Keratinocyte (primary cell): ENCODE results near the gene ZNF285. TPM values are rescaled to one million over a fixed set of nuclear protein-coding genes. Genes with fewer than 3 reads are reported as not detected.

Experiments used
- DNase-seq: peaks from one replicate; pipeline ENCODE4 v3.0.0-alpha.2; 2011; ENCODE audit warnings: low read depth, missing footprints, low spot score
- FAIRE-seq: peaks from 2 replicates; lab custom pipeline; 2011; peaks lifted over from hg19 to GRCh38; lab: Jason Lieb, UNC
- H2AFZ ChIP-seq: 2 replicates; pipeline ENCODE4 v1.6.0; 2012; ENCODE audit warnings: low read length, control low read depth, inconsistent platforms; ENCODE audit not compliant: control insufficient read depth
- H3K27ac ChIP-seq: 2 replicates; pipeline ENCODE4 v1.5.1; 2011; ENCODE audit warnings: low read length; ENCODE audit not compliant: control insufficient read depth, insufficient read depth
- H3K27me3 ChIP-seq: 3 replicates; pipeline ENCODE4 v1.6.0; 2011; ENCODE audit warnings: low read length; ENCODE audit not compliant: control insufficient read depth, insufficient read depth; ENCODE audit errors: extremely low read depth
- H3K36me3 ChIP-seq, 2 experiments: 2 replicates in 1 of 2; 3 replicates in 1 of 2; pipeline ENCODE4 v1.5.1; 2011; ENCODE audit warnings: low read length in 2 of 2, mild to moderate bottlenecking in 1 of 2; ENCODE audit not compliant: control insufficient read depth in 2 of 2, insufficient read depth in 2 of 2; ENCODE audit errors: extremely low read depth in 1 of 2
- H3K4me1 ChIP-seq: 3 replicates; pipeline ENCODE4 v1.5.1; 2011; ENCODE audit warnings: low read length; ENCODE audit not compliant: control insufficient read depth, insufficient read depth; ENCODE audit errors: extremely low read depth
- H3K4me2 ChIP-seq: 3 replicates; pipeline ENCODE4 v1.6.0; 2011; ENCODE audit warnings: low read depth, low read length; ENCODE audit not compliant: control insufficient read depth, insufficient read depth; ENCODE audit errors: extremely low read depth
- H3K4me3 ChIP-seq, 3 experiments: fragments of 200-600 bp in 1 of 3; sonication (generic) in 1 of 3; 2 replicates in 2 of 3; 3 replicates in 1 of 3; pipeline ENCODE4 v1.5.1; 2011 to 2016; ENCODE audit warnings: low read length in 3 of 3, mild to moderate bottlenecking in 3 of 3, control low read depth in 2 of 3, inconsistent platforms in 1 of 3, low read depth in 1 of 3, mixed read lengths in 1 of 3, mixed run types in 1 of 3, moderate library complexity in 1 of 3; ENCODE audit not compliant: control insufficient read depth in 2 of 3, insufficient read depth in 2 of 3; ENCODE audit errors: extremely low read depth in 1 of 3
- H3K79me2 ChIP-seq: 2 replicates; pipeline ENCODE4 v1.6.0; 2012; ENCODE audit warnings: low read length; ENCODE audit not compliant: control insufficient read depth, insufficient read depth
- H3K9ac ChIP-seq: 3 replicates; pipeline ENCODE4 v1.6.0; 2011; ENCODE audit warnings: low read length; ENCODE audit not compliant: control insufficient read depth, insufficient read depth; ENCODE audit errors: extremely low read depth
- H3K9me1 ChIP-seq: 3 replicates; pipeline ENCODE4 v1.6.0; 2011; ENCODE audit warnings: low read length; ENCODE audit not compliant: control insufficient read depth, insufficient read depth; ENCODE audit errors: extremely low read depth
- H3K9me3 ChIP-seq: 2 replicates; pipeline ENCODE4 v1.5.1; 2012; ENCODE audit warnings: low read depth, low read length; ENCODE audit not compliant: control insufficient read depth
- H4K20me1 ChIP-seq: 3 replicates; pipeline ENCODE4 v1.6.0; 2011; ENCODE audit warnings: low read length; ENCODE audit not compliant: control insufficient read depth, insufficient read depth; ENCODE audit errors: extremely low read depth
- EZH2 ChIP-seq: IDR thresholded peaks from one replicate; pipeline ENCODE4 v1.6.1; 2012; ENCODE audit warnings: inconsistent platforms, mild to moderate bottlenecking, low read length, moderate library complexity
- dilution Hi-C: fragments of 300-500 bp; cut with MboI; formaldehyde crosslinking; loops from one replicate; pipeline ENCODE4 v1.7.0; 2020; ENCODE audit warnings: low sequenced_read_pairs; ENCODE audit not compliant: extremely low pct_ligation_motif_present
- polyA minus RNA-seq, 3 experiments: library from RNA; depleted of rRNA, polyadenylated mRNA; stranded (reverse); fragments of >200 nt; gene quantifications; 1 replicate in 1 of 3; 2 replicates in 1 of 3; 3 replicates in 1 of 3; pipeline ENCODE4 v1.2.3, GENCODE V29; 2011
- polyA plus RNA-seq, 5 experiments: library from polyadenylated mRNA; depleted of rRNA in 3 of 5; stranded (reverse) in 3 of 5; stranded (forward) in 1 of 5; unstranded in 1 of 5; fragments of >200 nt; gene quantifications; 1 replicate in 1 of 5; 2 replicates in 3 of 5; 3 replicates in 1 of 5; pipeline versions ENCODE4 v1.2.1 to v1.2.3, GENCODE V29; 2011 to 2012; ENCODE audit warnings: missing spikeins in 2 of 5, low read depth in 1 of 5, low replicate concordance in 1 of 5
- TF ChIP-seq, protein P1 (sequence below), 3 experiments: IDR thresholded peaks in 1 of 3; conservative IDR thresholded peaks in 1 of 3; optimal IDR thresholded peaks in 1 of 3; 2 replicates in 2 of 3; 3 replicates in 1 of 3; pipeline versions ENCODE3 to v1.5.1; 2011; ENCODE audit warnings: low read length in 3 of 3, mild to moderate bottlenecking in 3 of 3, moderate library complexity in 2 of 3, control low read depth in 1 of 3, inconsistent platforms in 1 of 3; ENCODE audit not compliant: insufficient read depth in 2 of 3; ENCODE audit errors: extremely low read depth in 1 of 3

ZNF285 gene
- polyA plus RNA-seq: 1.1 to 1.7 TPM (median 1.6 TPM) in 3 replicates
- polyA plus RNA-seq (2011; ENCODE audit: low read depth): 1.2 TPM
- 0.55 and 1.3 TPM in 2 replicates for polyA plus RNA-seq (2011; cell fraction: cytosol; rRNA removed)
- 2.0 and 3.2 TPM in 2 replicates for polyA plus RNA-seq (2011; cell fraction: nucleus; rRNA removed)
- polyA plus RNA-seq (2012; ENCODE audit: low replicate concordance): 0.88 and 2.0 TPM in 2 replicates
- polyA minus RNA-seq: 0.13 to 2.1 TPM (median 1.5 TPM) in 3 replicates
- not detected for polyA minus RNA-seq (2011; cell fraction: cytosol; rRNA and poly(A)+ RNA removed)
- 1.3 and 2.3 TPM in 2 replicates for polyA minus RNA-seq (2011; cell fraction: nucleus; rRNA and poly(A)+ RNA removed)

DNA sequence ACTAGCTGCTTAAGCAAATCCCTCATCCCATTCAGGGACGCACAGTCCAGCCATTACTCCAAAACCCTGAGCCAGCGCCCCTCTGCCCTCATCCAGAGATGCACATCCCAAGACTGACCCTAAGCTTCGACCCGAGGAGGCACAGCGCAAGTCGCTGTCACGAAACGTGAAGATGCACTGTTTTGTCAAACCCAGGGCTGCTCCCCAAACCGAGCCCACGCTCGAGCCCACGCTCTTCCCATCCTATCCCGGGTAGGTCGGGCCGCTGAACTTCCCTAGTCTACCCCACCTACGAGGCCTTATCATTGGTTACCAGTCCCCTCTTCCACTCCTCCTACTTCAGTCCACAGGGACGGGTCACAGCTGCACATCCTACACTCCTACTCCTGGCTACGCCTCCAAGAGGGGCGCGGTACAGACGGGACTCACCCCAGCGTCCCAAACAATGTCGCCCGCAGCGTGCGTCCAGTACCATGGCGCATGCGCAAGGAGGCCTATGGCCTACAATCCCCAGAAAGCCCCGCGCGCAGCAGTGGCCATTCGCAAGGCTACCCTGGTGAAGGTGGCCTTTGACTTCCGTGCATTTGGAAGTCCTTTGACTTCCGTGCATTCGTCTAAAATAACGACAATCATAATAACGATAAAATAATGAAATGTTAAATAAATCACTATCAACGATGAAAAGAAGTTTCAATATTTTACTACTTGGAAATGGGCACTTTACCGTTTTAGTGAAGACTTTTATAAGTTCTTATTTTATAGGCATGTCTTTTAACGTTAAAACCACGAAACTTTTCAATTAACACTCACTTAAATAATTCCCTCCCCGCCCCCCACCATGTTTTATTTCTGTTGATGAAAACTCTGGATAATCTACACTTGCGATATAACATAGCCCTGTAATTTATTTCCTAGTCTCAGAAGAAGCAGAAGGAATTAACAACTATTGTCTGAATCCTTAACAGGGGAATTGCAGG lies at the start of gene ZNF285:
Gene ZNF285, minus strand, starts transcription at position 470 of the 977 bp plus-strand sequence. CDS start 4,395 bp downstream, outside the sequence.
- no peaks in the 10 kb centered on the region for H3K27me3 ChIP-seq
- H3K9me1 ChIP-seq: no peaks in the 10 kb centered on the region
- H3K9ac ChIP-seq: peak within 1 kb of the TSS; percentile 42
- H3K79me2 ChIP-seq: no peaks in the 10 kb centered on the region
- H2AFZ ChIP-seq: peak within 1 kb of the TSS; percentile 91
- H3K36me3 ChIP-seq: no peaks in the 10 kb centered on the region
- no peaks in the 10 kb centered on the region for H4K20me1 ChIP-seq
- H3K4me2 ChIP-seq: peak within 1 kb of the TSS; percentile 68
- TF ChIP-seq, protein P1, sequence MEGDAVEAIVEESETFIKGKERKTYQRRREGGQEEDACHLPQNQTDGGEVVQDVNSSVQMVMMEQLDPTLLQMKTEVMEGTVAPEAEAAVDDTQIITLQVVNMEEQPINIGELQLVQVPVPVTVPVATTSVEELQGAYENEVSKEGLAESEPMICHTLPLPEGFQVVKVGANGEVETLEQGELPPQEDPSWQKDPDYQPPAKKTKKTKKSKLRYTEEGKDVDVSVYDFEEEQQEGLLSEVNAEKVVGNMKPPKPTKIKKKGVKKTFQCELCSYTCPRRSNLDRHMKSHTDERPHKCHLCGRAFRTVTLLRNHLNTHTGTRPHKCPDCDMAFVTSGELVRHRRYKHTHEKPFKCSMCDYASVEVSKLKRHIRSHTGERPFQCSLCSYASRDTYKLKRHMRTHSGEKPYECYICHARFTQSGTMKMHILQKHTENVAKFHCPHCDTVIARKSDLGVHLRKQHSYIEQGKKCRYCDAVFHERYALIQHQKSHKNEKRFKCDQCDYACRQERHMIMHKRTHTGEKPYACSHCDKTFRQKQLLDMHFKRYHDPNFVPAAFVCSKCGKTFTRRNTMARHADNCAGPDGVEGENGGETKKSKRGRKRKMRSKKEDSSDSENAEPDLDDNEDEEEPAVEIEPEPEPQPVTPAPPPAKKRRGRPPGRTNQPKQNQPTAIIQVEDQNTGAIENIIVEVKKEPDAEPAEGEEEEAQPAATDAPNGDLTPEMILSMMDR (optimal IDR thresholded peaks at IDR 0.05 in 1 of 3, IDR thresholded peaks at IDR 0.05 in 1 of 3, conservative IDR thresholded peaks at IDR 0.05 in 1 of 3; ENCODE audit: extremely low read depth in 1 of 3, insufficient read depth in 2 of 3, low read length in 3 of 3): no peak
- TF ChIP-seq EZH2: no peak
- dilution Hi-C loops: no loop called here
- no peaks in the 10 kb centered on the region for H3K4me1 ChIP-seq
- FAIRE-seq: peak; percentile 80
- peak; percentile 91 for DNase-seq
- H3K27ac ChIP-seq: no peak within 1 kb of the TSS
- H3K4me3 ChIP-seq: peak within 1 kb of the TSS; percentile 38 to 80 (median 58)
- no peaks in the 10 kb centered on the region for H3K9me3 ChIP-seq

GRCh38 chr19:44447916-44448674 lies 46.7 kb upstream of the ZNF285 start, which contains the start of gene ZNF229:
Gene ZNF229 (minus strand): TSS chr19:44448472. CDS start chr19:44442847, 5,625 bp downstream.
- H2AFZ ChIP-seq: peak within 1 kb of the TSS; percentile 96

More at GRCh38 chr19:44447916-44448674, 46.7 kb upstream of the ZNF285 start, which contains the start of gene ZNF229:
- dilution Hi-C loops: no loop called here
- peaks cover 1 to 9% of the 10 kb centered on the region in 2 experiments for H3K36me3 ChIP-seq
- H3K4me3 ChIP-seq: peak within 1 kb of the TSS; percentile 83 to 84 (median 84)
- H3K9me1 ChIP-seq: no peaks in the 10 kb centered on the region
- peak within 1 kb of the TSS; percentile 95 for H3K4me2 ChIP-seq
- DNase-seq: peak; percentile 65
- FAIRE-seq: peak; percentile 95
- H3K9me3 ChIP-seq: peaks cover 2% of the 10 kb centered on the region
- peak within 1 kb of the TSS; percentile 77 for H3K9ac ChIP-seq
- H3K79me2 ChIP-seq: peaks cover 4% of the 10 kb centered on the region
- H4K20me1 ChIP-seq: no peaks in the 10 kb centered on the region
- peaks cover 6% of the 10 kb centered on the region for H3K4me1 ChIP-seq
- peak within 1 kb of the TSS; percentile 59 for H3K27ac ChIP-seq
- no peaks in the 10 kb centered on the region for H3K27me3 ChIP-seq
- TF ChIP-seq EZH2: no peak
- TF ChIP-seq, protein P1 (optimal IDR thresholded peaks at IDR 0.05 in 1 of 3, IDR thresholded peaks at IDR 0.05 in 1 of 3, conservative IDR thresholded peaks at IDR 0.05 in 1 of 3; ENCODE audit: extremely low read depth in 1 of 3, insufficient read depth in 2 of 3, low read length in 3 of 3): no peak
